HepG2 (cell line): ENCODE data around the gene ANKRD10. TPM values are rescaled to one million over a fixed set of nuclear protein-coding genes. Genes with fewer than 3 reads are reported as not detected.
A peak's percentile ranks its signal among the peaks of the same experiment; 100 is the strongest.

Experiments used
- ATF5 ChIP-seq: sonication (generic); formaldehyde crosslinking; IDR thresholded peaks from 2 replicates; pipeline ENCODE4 v1.4.0; 2020; ENCODE audit warnings: mild to moderate bottlenecking, low read depth, missing genetic modification reagents
- BRCA1 ChIP-seq: sonication (generic); formaldehyde crosslinking; IDR thresholded peaks from 2 replicates; pipeline ENCODE4 v1.4.0; 2020; ENCODE audit warnings: missing genetic modification reagents
- BRF2 ChIP-seq: sonication (generic); formaldehyde crosslinking; IDR thresholded peaks from 2 replicates; pipeline ENCODE4 v1.8.1; 2022; ENCODE audit warnings: mild to moderate bottlenecking, missing genetic modification reagents
- CREM ChIP-seq, 2 experiments: sonication (generic) in 1 of 2; formaldehyde crosslinking in 1 of 2; IDR thresholded peaks; 2 replicates each; pipeline versions ENCODE4 v1.4.0 to v1.6.1; 2016 to 2020; ENCODE audit warnings: antibody characterized with exemption in 1 of 2, mild to moderate bottlenecking in 1 of 2, missing genetic modification reagents in 1 of 2
- GATAD2A ChIP-seq: IDR thresholded peaks from 2 replicates; pipeline ENCODE4 v1.6.1; 2016
- HMG20A ChIP-seq: IDR thresholded peaks from 2 replicates; pipeline ENCODE4 v1.6.1; 2016; ENCODE audit warnings: borderline replicate concordance
- HNRNPK ChIP-seq: fragments of 200-400 bp; formaldehyde crosslinking; IDR thresholded peaks from 2 replicates; pipeline ENCODE4 v1.6.1; 2018; ENCODE audit warnings: low read length, low read depth, moderate library complexity, mild to moderate bottlenecking; ENCODE audit not compliant: poor library complexity, severe bottlenecking
- MTF1 ChIP-seq: sonication (generic); formaldehyde crosslinking; IDR thresholded peaks from 2 replicates; pipeline ENCODE4 v1.5.0; 2020; ENCODE audit warnings: missing genetic modification reagents
- MZF1 ChIP-seq: sonication (generic); formaldehyde crosslinking; IDR thresholded peaks from 2 replicates; pipeline ENCODE4 v1.8.1; 2023; ENCODE audit warnings: mild to moderate bottlenecking, missing genetic modification reagents, borderline replicate concordance
- NFIC ChIP-seq: IDR thresholded peaks from 2 replicates; pipeline ENCODE4 v1.6.1; 2012; ENCODE audit warnings: mild to moderate bottlenecking, low read length, inconsistent platforms
- PAF1 ChIP-seq: IDR thresholded peaks from 2 replicates; pipeline ENCODE4 v1.6.1; 2016; ENCODE audit warnings: missing genetic modification reagents, missing compliant biosample characterization
- PREB ChIP-seq: sonication (generic); formaldehyde crosslinking; IDR thresholded peaks from 2 replicates; pipeline ENCODE4 v1.4.0; 2020; ENCODE audit warnings: missing genetic modification reagents
- SALL1 ChIP-seq: sonication (generic); formaldehyde crosslinking; IDR thresholded peaks from 2 replicates; pipeline ENCODE4 v1.8.0; 2022; ENCODE audit warnings: mild to moderate bottlenecking, missing genetic modification reagents
- SIN3A ChIP-seq: IDR thresholded peaks from 2 replicates; pipeline ENCODE4 v1.6.1; 2011; ENCODE audit warnings: low read depth, mild to moderate bottlenecking, control low read depth, low read length, borderline replicate concordance
- SRSF4 ChIP-seq: fragments of 200-400 bp; formaldehyde crosslinking; IDR thresholded peaks from one replicate; pipeline ENCODE4 v1.6.1; 2018; ENCODE audit warnings: mild to moderate bottlenecking, low read depth, low read length, moderate library complexity; ENCODE audit not compliant: poor library complexity, severe bottlenecking
- ZBTB49 ChIP-seq: sonication (generic); formaldehyde crosslinking; IDR thresholded peaks from 2 replicates; pipeline ENCODE4 v1.4.0; 2020; ENCODE audit warnings: missing genetic modification reagents, borderline replicate concordance
- ZFP36L1 ChIP-seq: sonication (generic); formaldehyde crosslinking; IDR thresholded peaks from 2 replicates; pipeline ENCODE4 v1.8.0; 2022; ENCODE audit warnings: mild to moderate bottlenecking, missing genetic modification reagents, moderate library complexity
- ZKSCAN5 ChIP-seq: sonication (generic); formaldehyde crosslinking; IDR thresholded peaks from 2 replicates; pipeline ENCODE4 v1.5.1; 2020; ENCODE audit warnings: mild to moderate bottlenecking, missing genetic modification reagents
- ZNF136 ChIP-seq: sonication (generic); formaldehyde crosslinking; IDR thresholded peaks from 2 replicates; pipeline ENCODE4 v1.8.1; 2022; ENCODE audit warnings: low read depth, mild to moderate bottlenecking, moderate library complexity, missing genetic modification reagents
- ZNF20 ChIP-seq: sonication (generic); formaldehyde crosslinking; IDR thresholded peaks from 2 replicates; pipeline ENCODE4 v1.4.0; 2020; ENCODE audit warnings: mild to moderate bottlenecking, moderate library complexity, missing genetic modification reagents
- ZNF331 ChIP-seq: sonication (generic); formaldehyde crosslinking; IDR thresholded peaks from 2 replicates; pipeline ENCODE4 v1.4.0; 2020; ENCODE audit warnings: missing genetic modification reagents
- ZNF512 ChIP-seq: sonication (generic); formaldehyde crosslinking; IDR thresholded peaks from 2 replicates; pipeline ENCODE4 v1.4.0; 2020; ENCODE audit warnings: mild to moderate bottlenecking, missing genetic modification reagents
- ZNF772 ChIP-seq: sonication (generic); formaldehyde crosslinking; IDR thresholded peaks from 2 replicates; pipeline ENCODE4 v1.5.0; 2020; ENCODE audit warnings: mild to moderate bottlenecking, missing genetic modification reagents
- ZSCAN25 ChIP-seq: sonication (generic); formaldehyde crosslinking; IDR thresholded peaks from 2 replicates; pipeline ENCODE4 v1.8.0; 2022; ENCODE audit warnings: mild to moderate bottlenecking, missing genetic modification reagents
- polyA plus RNA-seq, 8 experiments: library from polyadenylated mRNA; depleted of rRNA in 3 of 8; stranded (reverse) in 7 of 8; unstranded in 1 of 8; fragments of >200 nt; fragmentation: Illumina TruSeq in 4 of 8; extraction: Trizol in 4 of 8; gene quantifications; 2 replicates each; pipeline versions ENCODE4 v1.2.1 to v1.2.3, GENCODE V29; 2011 to 2016; ENCODE audit warnings: low read depth in 4 of 8, missing spikeins in 1 of 8, mixed read lengths in 1 of 8; ENCODE audit not compliant: insufficient read depth in 1 of 8
- total RNA-seq, 5 experiments: library from RNA; depleted of rRNA; stranded (reverse); fragments of >200 nt; fragmentation: Illumina TruSeq; extraction: Trizol; gene quantifications; 2 replicates each; pipeline ENCODE4 v1.2.3, GENCODE V29; 2016; ENCODE audit warnings: low read depth in 1 of 5

ANKRD10 gene
- total and polyA plus RNA-seq, 2 of the 13 experiments (the other 11 are each of a cell fraction or from before 2014, with no cell fraction given) = 108 to 115 TPM

GRCh38 chr13:110914331-110915056 lies 375 bp downstream of the ANKRD10 start (continued):
- TF ChIP-seq ATF5 (CRISPR knock-in tag) = no peak
- TF ChIP-seq SRSF4 = no peak
- TF ChIP-seq ZNF772 (CRISPR knock-in tag) = peak; percentile 26; the same call in 1 of the 2 replicates
- TF ChIP-seq ZNF331 (CRISPR knock-in tag) = no peak
- no peak for TF ChIP-seq MZF1 (CRISPR knock-in tag)
- no peak for TF ChIP-seq ZSCAN25
- no peak for TF ChIP-seq BRF2 (CRISPR knock-in tag)
- TF ChIP-seq NFIC = no peak
- TF ChIP-seq SIN3A = 0 out of 2 replicates have a peak, but pooled peaks have one; percentile 26
- no peak for TF ChIP-seq ZKSCAN5 (CRISPR knock-in tag)
- TF ChIP-seq MTF1 (CRISPR knock-in tag) = no peak
- TF ChIP-seq HNRNPK = peak; percentile 49
- TF ChIP-seq PREB (CRISPR knock-in tag) = peak; percentile 43; the same call in 1 of the 2 replicates
- TF ChIP-seq ZNF136 (CRISPR knock-in tag) = peak; percentile 28; the same call in 1 of the 2 replicates
- TF ChIP-seq SALL1 (CRISPR knock-in tag) = peak; percentile 54; the same call in 1 of the 2 replicates
- no peak for TF ChIP-seq CREM (IDR thresholded peaks at IDR 0.05)
- TF ChIP-seq CREM (CRISPR knock-in tag; IDR thresholded peaks at IDR 0.05) = no peak
- no peak for TF ChIP-seq GATAD2A (CRISPR knock-in tag)
- no peak for TF ChIP-seq ZFP36L1 (CRISPR knock-in tag)
- no peak for TF ChIP-seq ZNF512
- TF ChIP-seq PAF1 = no peak
- TF ChIP-seq ZNF20 (CRISPR knock-in tag) = no peak
- TF ChIP-seq HMG20A = no peak
- no peak for TF ChIP-seq ZBTB49 (CRISPR knock-in tag)
- TF ChIP-seq BRCA1 = no peak
